A673 (cell line): Measurements from ENCODE around the gene BANK1.

ENCODE experiments used
- EZH2 ChIP-seq: fragments of 200-600 bp; sonication (generic); IDR thresholded peaks from 2 replicates; pipeline ENCODE4 v1.6.1; 2017; ENCODE audit warnings: borderline replicate concordance, low read depth, mild to moderate bottlenecking, mixed read lengths, antibody characterized with exemption, low read length; ENCODE audit not compliant: poor library complexity, severe bottlenecking
- TF ChIP-seq, protein P1 (sequence below): fragments of 300-800, 200-600 bp; sonication (generic); conservative IDR thresholded peaks from 2 replicates; pipeline ENCODE4 v1.5.1; 2017; ENCODE audit warnings: low read depth, mild to moderate bottlenecking, antibody characterized with exemption, low read length, moderate library complexity, mixed read lengths

DNA sequence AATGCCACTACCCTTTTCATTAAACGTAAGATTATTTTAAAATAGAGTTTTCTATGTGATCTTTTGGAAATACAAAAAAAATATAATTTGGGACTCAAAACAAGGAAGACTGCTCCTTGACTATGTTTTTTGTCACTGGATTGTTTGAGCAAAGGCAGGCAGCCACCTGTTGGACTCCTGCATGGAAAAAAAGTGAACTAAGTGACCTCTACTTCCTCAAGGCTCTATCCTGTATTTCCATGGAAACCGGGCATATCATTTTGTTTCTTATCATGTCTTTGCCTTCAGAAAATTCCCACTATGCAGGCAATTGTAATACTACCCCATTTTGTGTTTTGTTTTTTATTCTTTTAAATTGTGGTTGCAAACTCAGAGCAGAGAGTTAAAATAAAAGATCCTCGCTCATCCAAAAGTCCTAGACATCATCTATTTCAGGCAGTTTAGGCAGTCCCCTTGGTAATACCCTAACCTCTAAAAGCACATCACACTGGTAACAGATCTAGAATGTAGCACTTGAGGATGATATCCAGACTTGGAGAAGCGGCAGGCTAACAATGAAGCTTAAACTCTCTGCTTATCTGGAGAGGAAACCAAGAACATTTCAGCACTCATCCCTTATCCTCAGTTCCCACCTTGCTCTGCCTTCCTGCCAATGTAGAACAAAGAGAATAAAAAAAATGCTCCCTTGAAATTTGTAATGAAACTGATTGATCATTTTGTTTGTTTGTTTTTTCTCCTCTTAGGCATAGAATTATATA, 165.7 kb downstream of the BANK1 start:
- TF ChIP-seq, protein P1, sequence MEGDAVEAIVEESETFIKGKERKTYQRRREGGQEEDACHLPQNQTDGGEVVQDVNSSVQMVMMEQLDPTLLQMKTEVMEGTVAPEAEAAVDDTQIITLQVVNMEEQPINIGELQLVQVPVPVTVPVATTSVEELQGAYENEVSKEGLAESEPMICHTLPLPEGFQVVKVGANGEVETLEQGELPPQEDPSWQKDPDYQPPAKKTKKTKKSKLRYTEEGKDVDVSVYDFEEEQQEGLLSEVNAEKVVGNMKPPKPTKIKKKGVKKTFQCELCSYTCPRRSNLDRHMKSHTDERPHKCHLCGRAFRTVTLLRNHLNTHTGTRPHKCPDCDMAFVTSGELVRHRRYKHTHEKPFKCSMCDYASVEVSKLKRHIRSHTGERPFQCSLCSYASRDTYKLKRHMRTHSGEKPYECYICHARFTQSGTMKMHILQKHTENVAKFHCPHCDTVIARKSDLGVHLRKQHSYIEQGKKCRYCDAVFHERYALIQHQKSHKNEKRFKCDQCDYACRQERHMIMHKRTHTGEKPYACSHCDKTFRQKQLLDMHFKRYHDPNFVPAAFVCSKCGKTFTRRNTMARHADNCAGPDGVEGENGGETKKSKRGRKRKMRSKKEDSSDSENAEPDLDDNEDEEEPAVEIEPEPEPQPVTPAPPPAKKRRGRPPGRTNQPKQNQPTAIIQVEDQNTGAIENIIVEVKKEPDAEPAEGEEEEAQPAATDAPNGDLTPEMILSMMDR: no peak
- TF ChIP-seq EZH2: no peak
